BE2C (cell line): ENCODE measurements around the gene CIDEC.
"Not testable (repeated sequence)": the region's sequence is repeated elsewhere in the genome, so short reads cannot be mapped to it uniquely, and the experiment has no call there.

Experiments
- DNase-seq: peaks from one replicate; pipeline ENCODE4 v3.0.0-alpha.2; 2020
- H3K27me3 ChIP-seq: fragments of 250-450 bp; sonication (Bioruptor Pico); 2 replicates; pipeline ENCODE4 v1.5.1; 2020; ENCODE audit warnings: mild to moderate bottlenecking
- H3K36me3 ChIP-seq: fragments of 250-450 bp; sonication (Bioruptor Pico); 2 replicates; pipeline ENCODE4 v1.5.1; 2020; ENCODE audit warnings: mild to moderate bottlenecking
- H3K4me1 ChIP-seq: fragments of 250-450 bp; sonication (Bioruptor Pico); 2 replicates; pipeline ENCODE4 v1.5.1; 2020
- H3K4me3 ChIP-seq: 2 replicates; pipeline ENCODE4 v1.5.1; 2011; ENCODE audit warnings: low read depth, low read length
- H3K9me3 ChIP-seq: fragments of 250-450 bp; sonication (Bioruptor Pico); 2 replicates; pipeline ENCODE4 v1.5.1; 2020
- TF ChIP-seq, protein P1 (sequence below): IDR thresholded peaks from 2 replicates; pipeline ENCODE4 v1.5.1; 2012; ENCODE audit warnings: mild to moderate bottlenecking, low read depth, low read length

Gene CIDEC

DNA sequence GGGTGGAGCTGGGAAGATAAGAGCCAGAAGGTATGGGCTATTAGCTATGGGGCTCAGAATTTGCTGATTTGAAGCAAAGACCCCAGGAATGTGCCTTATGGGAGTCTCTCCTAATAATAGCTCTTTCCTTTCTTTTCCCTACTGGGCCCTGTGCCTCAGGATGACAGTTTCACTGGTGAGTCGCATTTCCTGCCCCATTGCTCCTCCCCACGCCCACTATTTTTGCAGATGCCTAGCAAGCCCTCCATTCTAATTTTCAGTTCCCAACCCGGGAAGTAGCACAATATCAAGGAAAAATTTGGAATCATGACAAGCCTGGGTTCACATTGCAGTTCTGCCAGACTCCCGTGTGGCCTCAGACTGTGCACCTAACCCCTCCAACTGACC lies 23.2 kb upstream of the CIDEC start:
- Histone ChIP-seq H3K9me3 (no peaks in the 10 kb centered on the region), H3K4me1 (no peaks in the 10 kb centered on the region), H3K27me3 (no peaks in the 10 kb centered on the region), H3K36me3 (no peaks in the 10 kb centered on the region), H3K4me3 (no peak overlapping the region)
- no peak for DNase-seq
- TF ChIP-seq, protein P1, sequence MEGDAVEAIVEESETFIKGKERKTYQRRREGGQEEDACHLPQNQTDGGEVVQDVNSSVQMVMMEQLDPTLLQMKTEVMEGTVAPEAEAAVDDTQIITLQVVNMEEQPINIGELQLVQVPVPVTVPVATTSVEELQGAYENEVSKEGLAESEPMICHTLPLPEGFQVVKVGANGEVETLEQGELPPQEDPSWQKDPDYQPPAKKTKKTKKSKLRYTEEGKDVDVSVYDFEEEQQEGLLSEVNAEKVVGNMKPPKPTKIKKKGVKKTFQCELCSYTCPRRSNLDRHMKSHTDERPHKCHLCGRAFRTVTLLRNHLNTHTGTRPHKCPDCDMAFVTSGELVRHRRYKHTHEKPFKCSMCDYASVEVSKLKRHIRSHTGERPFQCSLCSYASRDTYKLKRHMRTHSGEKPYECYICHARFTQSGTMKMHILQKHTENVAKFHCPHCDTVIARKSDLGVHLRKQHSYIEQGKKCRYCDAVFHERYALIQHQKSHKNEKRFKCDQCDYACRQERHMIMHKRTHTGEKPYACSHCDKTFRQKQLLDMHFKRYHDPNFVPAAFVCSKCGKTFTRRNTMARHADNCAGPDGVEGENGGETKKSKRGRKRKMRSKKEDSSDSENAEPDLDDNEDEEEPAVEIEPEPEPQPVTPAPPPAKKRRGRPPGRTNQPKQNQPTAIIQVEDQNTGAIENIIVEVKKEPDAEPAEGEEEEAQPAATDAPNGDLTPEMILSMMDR: no peak

DNA sequence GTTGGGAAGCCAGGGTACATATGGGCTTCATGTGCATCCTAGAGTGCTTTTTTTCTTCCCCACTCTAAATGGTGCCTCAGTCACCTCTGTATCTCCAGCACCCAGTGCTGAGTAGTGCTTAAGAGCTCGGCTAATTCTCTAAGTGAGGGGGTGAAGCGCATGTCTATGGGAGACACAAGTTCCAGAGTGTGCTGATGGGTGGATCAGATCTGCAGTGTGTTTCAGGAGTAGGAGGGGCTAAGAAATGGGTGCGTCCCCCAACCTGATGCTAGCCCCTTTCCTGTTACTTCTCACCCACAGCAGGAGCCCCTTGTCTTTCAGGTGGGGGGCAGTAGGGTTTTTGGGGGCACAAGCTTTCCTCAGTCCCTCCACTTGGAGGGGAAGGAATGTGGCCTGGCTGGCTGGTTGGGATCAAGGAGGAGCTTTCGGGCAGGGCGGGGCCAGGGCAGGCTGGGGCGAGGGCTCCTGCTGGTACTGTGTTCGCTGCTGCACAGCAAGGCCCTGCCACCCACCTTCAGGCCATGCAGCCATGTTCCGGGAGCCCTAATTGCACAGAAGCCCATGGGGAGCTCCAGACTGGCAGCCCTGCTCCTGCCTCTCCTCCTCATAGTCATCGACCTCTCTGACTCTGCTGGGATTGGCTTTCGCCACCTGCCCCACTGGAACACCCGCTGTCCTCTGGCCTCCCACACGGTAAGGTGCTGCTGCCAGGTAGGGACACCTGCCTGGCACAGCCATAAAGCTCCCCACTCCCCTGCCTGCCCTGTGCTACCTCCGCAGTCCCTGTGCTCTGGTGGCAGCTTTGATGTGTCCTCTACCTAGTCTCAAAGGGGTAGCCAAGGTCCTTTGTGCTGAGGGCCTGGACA lies 22.6 kb upstream of the CIDEC start, which contains the start of gene IL17RE:
IL17RE (plus strand) TSS at position 477 of the 866 bp plus-strand sequence; CDS start at position 562, 85 bp downstream.
- H3K27me3 ChIP-seq: no peaks in the 10 kb centered on the region
- no peak for DNase-seq
- H3K9me3 ChIP-seq: no peaks in the 10 kb centered on the region
- TF ChIP-seq, protein P1: no peak
- H3K4me1 ChIP-seq: no peaks in the 10 kb centered on the region
- no peaks in the 10 kb centered on the region for H3K36me3 ChIP-seq
- no peak within 1 kb of the TSS for H3K4me3 ChIP-seq

DNA sequence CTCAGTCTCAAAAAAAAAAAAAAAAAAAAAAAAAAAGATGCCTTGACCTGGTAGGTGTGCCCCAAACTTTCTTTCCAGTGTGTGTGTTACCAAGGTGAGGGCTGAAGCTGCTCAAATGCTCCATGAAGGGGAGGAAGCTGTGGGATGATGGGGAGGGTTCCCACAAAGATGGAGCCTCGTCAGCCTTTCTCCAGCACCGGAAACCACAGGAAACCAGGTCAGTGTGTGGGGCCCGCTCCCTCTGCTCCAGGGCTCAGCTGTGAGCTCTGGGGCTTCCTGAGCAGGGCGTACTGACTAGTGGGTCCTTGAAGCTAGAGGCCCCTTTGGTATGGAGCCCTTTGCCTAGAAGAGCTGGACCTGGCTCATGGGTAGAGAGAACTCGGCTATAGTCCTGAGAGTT lies 21.9 kb upstream of the CIDEC start:
- Histone ChIP-seq H3K4me3 (no peak overlapping the region), H3K27me3 (no peaks in the 10 kb centered on the region), H3K36me3 (no peaks in the 10 kb centered on the region), H3K9me3 (no peaks in the 10 kb centered on the region), H3K4me1 (no peaks in the 10 kb centered on the region)
- TF ChIP-seq, protein P1: no peak
- DNase-seq: no peak

DNA sequence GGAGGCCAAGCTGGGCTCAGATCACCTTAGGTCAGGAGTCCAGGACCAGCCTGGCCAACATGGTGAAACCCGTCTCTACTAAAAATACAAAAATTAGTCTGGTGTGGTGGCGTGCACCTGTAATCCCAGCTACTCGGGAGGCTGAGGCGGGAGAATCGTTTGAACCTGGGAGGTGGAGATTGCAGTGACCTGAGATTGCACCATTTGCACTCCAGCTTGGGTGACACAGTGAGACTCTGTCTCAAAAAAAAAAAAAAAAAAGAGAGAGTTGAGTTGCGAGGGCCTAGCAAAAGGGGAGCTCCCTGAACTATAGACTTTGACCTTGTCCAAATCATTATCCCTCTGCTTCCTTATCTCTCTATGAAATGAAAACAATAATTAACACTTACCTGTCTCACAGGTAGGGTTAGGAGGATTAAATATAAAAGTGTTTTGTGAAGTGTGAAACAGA lies 20.9 kb upstream of the CIDEC start:
- not testable (repeated sequence) for DNase-seq, H3K9me3 ChIP-seq, H3K27me3 ChIP-seq, H3K4me1 ChIP-seq, H3K4me3 ChIP-seq, H3K36me3 ChIP-seq

DNA sequence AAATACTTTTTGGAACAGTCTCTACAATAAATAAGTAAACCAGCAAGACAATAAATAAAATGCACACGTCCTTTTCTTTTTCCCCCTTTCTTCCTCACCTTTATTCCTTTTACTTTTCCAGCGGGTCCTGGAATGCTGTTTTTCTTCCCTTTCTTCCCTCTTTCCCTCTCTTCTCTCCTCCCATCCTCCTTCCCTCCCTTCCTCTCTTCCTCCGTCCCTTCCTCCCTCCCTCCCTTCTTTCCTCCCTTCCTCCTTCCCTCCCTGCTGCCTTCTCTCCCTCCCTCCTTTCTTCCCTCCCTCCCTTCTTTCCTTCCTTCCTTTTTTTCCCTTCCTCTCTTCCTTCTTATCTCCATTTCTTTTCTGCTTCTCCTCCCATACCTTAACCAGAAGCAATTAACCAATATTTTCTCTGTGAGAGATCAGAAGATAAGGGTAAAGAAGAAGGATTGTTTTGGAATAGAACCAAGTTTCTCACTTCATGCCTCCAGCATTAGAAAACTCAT lies 19.3 kb upstream of the CIDEC start:
- DNase-seq: no peak
- H3K4me3 ChIP-seq: no peak overlapping the region
- H3K9me3 ChIP-seq: no peaks in the 10 kb centered on the region
- no peaks in the 10 kb centered on the region for H3K27me3 ChIP-seq
- TF ChIP-seq, protein P1: no peak
- H3K36me3 ChIP-seq: no peaks in the 10 kb centered on the region
- H3K4me1 ChIP-seq: no peaks in the 10 kb centered on the region

DNA sequence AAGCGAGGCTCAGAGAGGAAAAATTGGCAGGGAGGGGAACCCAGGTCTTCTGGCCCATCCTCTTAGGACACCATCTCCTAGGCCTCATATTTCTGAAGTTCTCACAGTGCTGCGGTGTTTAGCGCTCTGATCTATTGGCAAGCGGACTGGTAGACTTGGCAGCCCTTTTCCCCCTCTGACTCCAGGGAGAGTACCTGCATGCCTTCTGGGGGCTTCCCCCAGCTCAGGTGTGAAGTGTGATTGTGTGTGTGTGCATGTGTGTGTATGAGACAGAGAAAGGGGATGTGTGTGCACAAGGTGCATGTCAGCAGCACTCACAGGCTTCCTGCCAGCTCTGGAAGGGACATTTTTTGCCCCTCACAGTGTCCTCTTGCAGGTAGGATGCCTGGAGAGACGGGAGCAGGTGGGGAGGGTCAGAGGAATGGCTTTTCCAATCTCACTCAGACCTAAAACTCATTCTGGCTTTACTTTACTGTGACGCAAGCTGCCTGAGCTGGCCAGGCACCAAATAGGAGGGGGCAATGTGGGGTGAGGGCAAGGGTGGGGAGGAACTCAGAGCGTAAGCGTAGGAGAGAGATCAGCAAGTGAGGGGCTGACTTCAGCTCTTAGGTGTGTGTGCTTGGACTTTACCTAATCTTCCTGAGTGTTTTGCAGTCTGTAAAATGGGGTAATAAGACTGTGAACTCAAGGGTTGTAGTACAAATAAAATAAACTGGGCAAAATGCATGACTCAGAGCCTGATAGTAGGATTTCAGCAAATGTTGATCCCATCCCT lies 18.6 kb upstream of the CIDEC start:
- H3K36me3 ChIP-seq: peaks cover 1% of the 10 kb centered on the region; the same call in 1 of the 2 replicates
- no peak overlapping the region for H3K4me3 ChIP-seq
- TF ChIP-seq, protein P1: no peak
- DNase-seq: no peak
- no peaks in the 10 kb centered on the region for H3K9me3 ChIP-seq
- H3K4me1 ChIP-seq: no peaks in the 10 kb centered on the region
- H3K27me3 ChIP-seq: no peaks in the 10 kb centered on the region
